Tibial artery (tissue), 4 donors: ENCODE results near the gene ATXN7.

Experiments used
- DNase-seq, 2 donors: peaks; one replicate each; pipeline ENCODE4 v3.0.0-alpha.2; 2019
- H3K27ac ChIP-seq, 2 donors: fragments of 200-600 bp; sonication (generic) in 1 of 2; 1 replicate in 1 of 2; 2 replicates in 1 of 2; pipeline ENCODE4 v1.5.1; 2018 to 2019; ENCODE audit warnings: mild to moderate bottlenecking in 1 of 2
- H3K27me3 ChIP-seq, 2 donors: fragments of 200-600 bp; sonication (generic) in 1 of 2; one replicate each; pipeline versions ENCODE4 v1.5.1 to v1.6.0; 2016 to 2019
- H3K36me3 ChIP-seq, 3 donors: fragments of 200-600 bp; sonication (generic) in 2 of 3; one replicate each; pipeline ENCODE4 v1.5.1; 2016 to 2019; ENCODE audit warnings: mild to moderate bottlenecking in 2 of 3
- H3K4me1 ChIP-seq, 4 donors: fragments of 200-600 bp; sonication (generic) in 2 of 4; 1 replicate in 3 of 4; 2 replicates in 1 of 4; pipeline ENCODE4 v1.5.1; 2016 to 2019
- H3K4me3 ChIP-seq, 2 donors: fragments of 200-600 bp; sonication (generic) in 1 of 2; 1 replicate in 1 of 2; 2 replicates in 1 of 2; pipeline ENCODE4 v1.5.1; 2018 to 2019; ENCODE audit warnings: mild to moderate bottlenecking in 2 of 2
- H3K9me3 ChIP-seq, 3 donors: fragments of 200-600 bp; sonication (generic) in 1 of 3; one replicate each; pipeline ENCODE4 v1.5.1; 2016 to 2019
- intact Hi-C: fragments of 100-400 bp; cut with DNase I; formaldehyde crosslinking; loops from one replicate; pipeline ENCODE4 v1.15.0; 2023; ENCODE audit warnings: low total_unique reads
- TF ChIP-seq, protein P1 (sequence below), 2 experiments: fragments of 200-600 bp in 1 of 2; fragments of 450-650 bp in 1 of 2; IDR thresholded peaks; one replicate each; pipeline ENCODE4 v1.5.1; 2017 to 2019; ENCODE audit warnings: antibody characterized with exemption in 2 of 2, mild to moderate bottlenecking in 1 of 2, moderate library complexity in 1 of 2

The ATXN7 gene

GRCh38 chr3:63911509-63911872 is 47.8 kb downstream of the ATXN7 start:
- DNase-seq, result no peak
- peak overlapping the region; percentile 84 to 98 for H3K4me3 ChIP-seq
- intact Hi-C loops, result loop anchor here (5.0 to 10.0 kb wide), 2 partner anchors 49 to 83 kb away; partner anchors contain the start of genes ATXN7 and THOC7
- TF ChIP-seq, protein P1, sequence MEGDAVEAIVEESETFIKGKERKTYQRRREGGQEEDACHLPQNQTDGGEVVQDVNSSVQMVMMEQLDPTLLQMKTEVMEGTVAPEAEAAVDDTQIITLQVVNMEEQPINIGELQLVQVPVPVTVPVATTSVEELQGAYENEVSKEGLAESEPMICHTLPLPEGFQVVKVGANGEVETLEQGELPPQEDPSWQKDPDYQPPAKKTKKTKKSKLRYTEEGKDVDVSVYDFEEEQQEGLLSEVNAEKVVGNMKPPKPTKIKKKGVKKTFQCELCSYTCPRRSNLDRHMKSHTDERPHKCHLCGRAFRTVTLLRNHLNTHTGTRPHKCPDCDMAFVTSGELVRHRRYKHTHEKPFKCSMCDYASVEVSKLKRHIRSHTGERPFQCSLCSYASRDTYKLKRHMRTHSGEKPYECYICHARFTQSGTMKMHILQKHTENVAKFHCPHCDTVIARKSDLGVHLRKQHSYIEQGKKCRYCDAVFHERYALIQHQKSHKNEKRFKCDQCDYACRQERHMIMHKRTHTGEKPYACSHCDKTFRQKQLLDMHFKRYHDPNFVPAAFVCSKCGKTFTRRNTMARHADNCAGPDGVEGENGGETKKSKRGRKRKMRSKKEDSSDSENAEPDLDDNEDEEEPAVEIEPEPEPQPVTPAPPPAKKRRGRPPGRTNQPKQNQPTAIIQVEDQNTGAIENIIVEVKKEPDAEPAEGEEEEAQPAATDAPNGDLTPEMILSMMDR (IDR thresholded peaks at IDR 0.05), result no peak
- H3K4me1 ChIP-seq, result peaks cover 0 to 40% (median 21%) of the 10 kb centered on the region in 4 donors
- no peaks in the 10 kb centered on the region for H3K9me3 ChIP-seq
- peak overlapping the region; percentile 95 to 99 for H3K27ac ChIP-seq
- H3K36me3 ChIP-seq, result peaks cover 0 to 11% (median 3%) of the 10 kb centered on the region in 3 donors
- no peaks in the 10 kb centered on the region for H3K27me3 ChIP-seq

GRCh38 chr3:63911873-63912767 is 48.5 kb downstream of the ATXN7 start, which contains the start of gene SCAANT1:
Gene SCAANT1, minus strand, starts transcription at chr3:63912383.
- Histone ChIP-seq H3K27ac (peak within 1 kb of the TSS; percentile 95 to 99), H3K4me3 (peak within 1 kb of the TSS; percentile 84 to 98), H3K4me1 (peaks cover 0 to 40% (median 21%) of the 10 kb centered on the region in 4 donors), H3K27me3 (no peaks in the 10 kb centered on the region), H3K9me3 (no peaks in the 10 kb centered on the region), H3K36me3 (peaks cover 0 to 18% (median 10%) of the 10 kb centered on the region in 3 donors)
- peak; percentile 92 to 95 for DNase-seq
- intact Hi-C loops, result loop anchor here (5.0 to 10.0 kb wide), 2 partner anchors 50 to 83 kb away; partner anchors contain the start of genes ATXN7 and THOC7
- TF ChIP-seq, protein P1 (IDR thresholded peaks at IDR 0.05), result peak in 1 of 2 experiments; percentile 40

DNA sequence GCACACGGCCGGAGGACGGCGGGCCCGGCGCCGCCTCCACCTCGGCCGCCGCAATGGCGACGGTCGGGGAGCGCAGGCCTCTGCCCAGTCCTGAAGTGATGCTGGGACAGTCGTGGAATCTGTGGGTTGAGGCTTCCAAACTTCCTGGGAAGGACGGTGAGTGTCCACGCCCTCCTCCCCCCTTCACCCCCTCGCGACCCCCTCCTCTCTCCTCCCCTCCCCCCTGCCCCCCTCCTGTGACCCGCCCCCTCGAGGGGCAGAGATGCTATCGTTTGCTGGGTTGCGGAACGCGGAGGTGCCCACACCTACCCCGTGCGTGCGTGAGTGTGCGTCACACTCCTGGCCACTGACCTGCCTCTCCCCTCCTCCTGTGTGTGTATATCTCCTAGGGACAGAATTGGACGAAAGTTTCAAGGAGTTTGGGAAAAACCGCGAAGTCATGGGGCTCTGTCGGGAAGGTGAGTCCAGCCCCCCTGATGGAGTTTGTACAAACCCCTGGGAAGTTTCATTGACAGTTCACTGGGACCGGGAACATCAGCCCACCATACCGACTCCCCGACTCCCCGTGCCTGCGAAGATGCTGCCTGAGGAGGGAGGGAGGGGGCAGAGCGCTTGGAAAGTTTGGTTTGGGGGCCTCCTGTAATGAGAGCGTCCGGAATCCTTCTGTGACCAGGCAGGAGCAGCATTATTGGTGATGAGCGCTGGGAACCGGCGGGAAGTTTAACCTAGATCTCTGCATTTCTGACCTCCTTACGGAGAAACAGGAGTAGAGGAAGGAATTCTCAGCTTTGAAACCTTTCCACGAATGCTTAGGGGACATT is 49.3 kb downstream of the ATXN7 start:
- H3K27ac ChIP-seq, result peak overlapping the region; percentile 95 to 99

GRCh38 chr3:63914312-63914711 is 50.6 kb downstream of the ATXN7 start:
- peaks cover 0 to 29% (median 21%) of the 10 kb centered on the region in 4 donors for H3K4me1 ChIP-seq
- intact Hi-C loops, result loop anchor here (5.0 to 10.0 kb wide), 2 partner anchors 52 to 80 kb away; partner anchors contain the start of genes ATXN7 and THOC7
- H3K36me3 ChIP-seq, result peaks cover 0 to 30% (median 23%) of the 10 kb centered on the region in 3 donors
- TF ChIP-seq, protein P1 (IDR thresholded peaks at IDR 0.05), result no peak
- peak overlapping the region in 1 of 2 donors; percentile 84 for H3K4me3 ChIP-seq
- H3K27me3 ChIP-seq, result no peaks in the 10 kb centered on the region
- peak overlapping the region; percentile 95 to 99 for H3K27ac ChIP-seq
- no peaks in the 10 kb centered on the region for H3K9me3 ChIP-seq
- peak in 1 of 2 donors; percentile 30 for DNase-seq

More for the DNA sequence above, 49.3 kb downstream of the ATXN7 start:
- no peaks in the 10 kb centered on the region for H3K27me3 ChIP-seq
- no peaks in the 10 kb centered on the region for H3K9me3 ChIP-seq
- H3K36me3 ChIP-seq, result peaks cover 0 to 25% (median 16%) of the 10 kb centered on the region in 3 donors
- H3K4me3 ChIP-seq, result peak overlapping the region; percentile 84 to 98
- peak; percentile 48 to 82 for DNase-seq
- peaks cover 0 to 39% (median 21%) of the 10 kb centered on the region in 4 donors for H3K4me1 ChIP-seq
- TF ChIP-seq, protein P1 (IDR thresholded peaks at IDR 0.05), result no peak
- intact Hi-C loops, result loop anchor here (5.0 to 10.0 kb wide), 2 partner anchors 51 to 82 kb away; partner anchors contain the start of genes ATXN7 and THOC7

DNA sequence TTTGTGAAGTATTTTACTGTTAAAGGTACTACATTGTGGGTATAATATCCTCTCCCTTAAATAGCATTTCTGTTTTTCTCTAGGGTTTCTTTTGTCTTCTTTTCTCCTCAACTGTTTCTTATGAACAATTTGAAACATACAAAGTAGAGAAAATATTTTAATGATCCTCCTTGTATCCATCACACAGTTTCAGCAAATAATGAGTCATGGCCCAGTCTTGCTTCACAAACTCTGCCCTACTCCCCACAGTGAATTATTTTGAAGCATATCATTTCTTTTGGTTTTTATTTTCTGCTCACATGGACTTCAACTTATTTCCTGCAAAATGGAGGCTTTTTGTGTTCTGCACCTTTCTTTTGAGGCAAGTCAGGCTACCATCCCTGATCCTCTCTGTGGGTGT is 54.7 kb downstream of the ATXN7 start:
- intact Hi-C loops, result loop anchor here (10.0 kb wide), 1 partner anchor 76 kb away; no protein-coding TSS in a partner anchor
- Histone ChIP-seq H3K36me3 (peaks cover 11 to 45% (median 32%) of the 10 kb centered on the region in 3 donors), H3K4me3 (no peak overlapping the region), H3K4me1 (peaks cover 0 to 23% (median 10%) of the 10 kb centered on the region in 4 donors), H3K27ac (no peak overlapping the region), H3K27me3 (no peaks in the 10 kb centered on the region), H3K9me3 (no peaks in the 10 kb centered on the region)
- no peak for DNase-seq
- TF ChIP-seq, protein P1 (IDR thresholded peaks at IDR 0.05), result no peak
